ENCODE data around the gene TRPM3. TPM values are rescaled to one million over a fixed set of nuclear protein-coding genes. Genes with fewer than 3 reads are reported as not detected.

The TRPM3 gene
- polyA plus RNA-seq, 2 of the 4 experiments (the other 2 are of a cell fraction) = not detected

DNA sequence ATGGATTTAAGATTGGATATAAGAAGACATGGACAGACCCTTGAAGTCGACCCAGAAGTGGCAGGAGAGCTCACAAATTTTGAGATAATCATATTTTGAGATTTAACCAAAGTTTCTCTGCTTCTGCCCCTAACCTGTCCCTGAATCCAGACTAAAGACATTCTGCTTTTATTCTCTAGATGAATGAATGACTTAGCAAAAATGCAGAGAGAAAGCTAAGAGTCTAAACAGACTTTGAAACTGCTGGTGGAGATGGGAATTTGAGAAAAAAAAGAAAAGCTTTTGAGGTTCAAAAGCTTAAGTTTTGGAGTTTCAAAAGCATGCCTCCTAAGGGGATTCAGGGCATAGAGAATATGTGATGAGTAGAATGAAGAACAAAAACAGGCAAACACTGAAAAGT is 621.8 kb downstream of the TRPM3 start:
- no peak overlapping the region for H3K4me2 ChIP-seq
- DNase-seq (ENCODE audit: low read depth in 1 of 2, low spot score in 1 of 2) (no peak), ATAC-seq (no peak), FAIRE-seq (no peak)
- H3K27ac ChIP-seq = no peak overlapping the region
- H3K9me3 ChIP-seq = no peaks in the 10 kb centered on the region
- ChIA-PET CTCF (interaction anchor here (0.9 to 1.5 kb wide), 4 partner anchors 15 to 75 kb away, joined by 3 to 5 read pairs (median 3); no protein-coding TSS in a partner anchor), POLR2A (no interaction called here)
- WGBS (ENCODE audit: missing lambda C conversion rate) = 0% methylated on average over 1 of the region's 1 CpG
- TF ChIP-seq POLR2A (IDR thresholded peaks at IDR 0.05; ENCODE audit: low read length) (no peak), MAFK (IDR thresholded peaks at IDR 0.05; ENCODE audit: partially characterized antibody) (peak; percentile 25)
- no peaks in the 10 kb centered on the region for H3K4me1 ChIP-seq
- H3K4me3 ChIP-seq = no peak overlapping the region

- DNase-seq (ENCODE audit: low read depth in 1 of 2, low spot score in 1 of 2) (no peak), FAIRE-seq (no peak), ATAC-seq (no peak)
- ChIA-PET POLR2A (no interaction called here), CTCF (no interaction called here)
- Histone ChIP-seq H3K4me1 (no peaks in the 10 kb centered on the region), H3K27ac (no peak overlapping the region), H3K4me2 (no peak overlapping the region), H3K4me3 (no peak overlapping the region), H3K9me3 (no peaks in the 10 kb centered on the region)
- WGBS (ENCODE audit: missing lambda C conversion rate) = 89% methylated on average over 3 of the region's 3 CpGs
- TF ChIP-seq PHF8 (IDR thresholded peaks at IDR 0.05; ENCODE audit: borderline replicate concordance, low read depth) = no peak
- TF ChIP-seq RAD21 (conservative IDR thresholded peaks at IDR 0.05 in 1 of 2, IDR thresholded peaks at IDR 0.05 in 1 of 2) = no peak
- no peak for TF ChIP-seq MYC (IDR thresholded peaks at IDR 0.05; ENCODE audit: borderline replicate concordance, low read length)
- no peak for TF ChIP-seq E2F6 (IDR thresholded peaks at IDR 0.05; ENCODE audit: borderline replicate concordance, low read depth)
- no peak for TF ChIP-seq HOXB13 (CRISPR knock-in tag; IDR thresholded peaks at IDR 0.05; ENCODE audit: low read depth)
- TF ChIP-seq SREBF2 (IDR thresholded peaks at IDR 0.05) = no peak
- TF ChIP-seq, protein P1, sequence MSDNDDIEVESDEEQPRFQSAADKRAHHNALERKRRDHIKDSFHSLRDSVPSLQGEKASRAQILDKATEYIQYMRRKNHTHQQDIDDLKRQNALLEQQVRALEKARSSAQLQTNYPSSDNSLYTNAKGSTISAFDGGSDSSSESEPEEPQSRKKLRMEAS (IDR thresholded peaks at IDR 0.05) = no peak
- TF ChIP-seq, protein P2, sequence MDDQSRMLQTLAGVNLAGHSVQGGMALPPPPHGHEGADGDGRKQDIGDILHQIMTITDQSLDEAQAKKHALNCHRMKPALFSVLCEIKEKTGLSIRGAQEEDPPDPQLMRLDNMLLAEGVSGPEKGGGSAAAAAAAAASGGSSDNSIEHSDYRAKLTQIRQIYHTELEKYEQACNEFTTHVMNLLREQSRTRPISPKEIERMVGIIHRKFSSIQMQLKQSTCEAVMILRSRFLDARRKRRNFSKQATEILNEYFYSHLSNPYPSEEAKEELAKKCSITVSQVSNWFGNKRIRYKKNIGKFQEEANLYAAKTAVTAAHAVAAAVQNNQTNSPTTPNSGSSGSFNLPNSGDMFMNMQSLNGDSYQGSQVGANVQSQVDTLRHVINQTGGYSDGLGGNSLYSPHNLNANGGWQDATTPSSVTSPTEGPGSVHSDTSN (IDR thresholded peaks at IDR 0.05) = no peak
- no peak for TF ChIP-seq ATOH8 (CRISPR knock-in tag; IDR thresholded peaks at IDR 0.05; ENCODE audit: low read depth)
- no peak for TF ChIP-seq ZNF302 (CRISPR knock-in tag; IDR thresholded peaks at IDR 0.05)
- TF ChIP-seq SMC3 (IDR thresholded peaks at IDR 0.05) = no peak
- TF ChIP-seq KDM1A (IDR thresholded peaks at IDR 0.05; ENCODE audit: low read depth) = no peak
- no peak for TF ChIP-seq EHF (CRISPR knock-in tag; IDR thresholded peaks at IDR 0.05)
Observed at GRCh38 chr9:70498866-70499265, 622.6 kb downstream of the TRPM3 start.

DNA sequence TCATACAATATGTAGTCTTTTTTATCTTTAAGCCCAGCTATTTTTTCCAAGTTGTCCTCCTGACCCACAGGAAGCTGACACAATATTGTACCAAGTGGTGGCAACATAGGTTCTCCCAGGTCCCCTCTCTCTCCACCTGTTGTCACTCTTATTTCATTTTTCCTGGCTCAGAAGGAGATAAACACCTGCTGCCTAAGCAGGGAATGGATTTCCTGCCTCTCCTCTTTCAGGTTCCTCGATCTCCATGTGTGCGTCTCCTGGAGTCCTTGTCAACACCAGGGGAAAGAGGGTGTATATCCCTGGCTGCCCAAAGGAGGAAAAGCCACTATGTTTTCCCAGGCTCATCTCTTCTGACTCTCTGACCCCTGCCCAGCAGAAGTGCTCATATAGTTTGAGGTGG is 625.2 kb downstream of the TRPM3 start:
- FAIRE-seq (no peak), DNase-seq (ENCODE audit: low read depth in 1 of 2, low spot score in 1 of 2) (no peak), ATAC-seq (no peak)
- TF ChIP-seq, protein P3, sequence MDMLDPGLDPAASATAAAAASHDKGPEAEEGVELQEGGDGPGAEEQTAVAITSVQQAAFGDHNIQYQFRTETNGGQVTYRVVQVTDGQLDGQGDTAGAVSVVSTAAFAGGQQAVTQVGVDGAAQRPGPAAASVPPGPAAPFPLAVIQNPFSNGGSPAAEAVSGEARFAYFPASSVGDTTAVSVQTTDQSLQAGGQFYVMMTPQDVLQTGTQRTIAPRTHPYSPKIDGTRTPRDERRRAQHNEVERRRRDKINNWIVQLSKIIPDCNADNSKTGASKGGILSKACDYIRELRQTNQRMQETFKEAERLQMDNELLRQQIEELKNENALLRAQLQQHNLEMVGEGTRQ (IDR thresholded peaks at IDR 0.05) = no peak
- TF ChIP-seq SREBF2 (IDR thresholded peaks at IDR 0.05) = no peak
- no peak for TF ChIP-seq CBX8 (IDR thresholded peaks at IDR 0.05)
- TF ChIP-seq CEBPB (IDR thresholded peaks at IDR 0.05) = no peak
- no peak for TF ChIP-seq HDAC2 (IDR thresholded peaks at IDR 0.05)
- no peak for TF ChIP-seq MYC (IDR thresholded peaks at IDR 0.05; ENCODE audit: borderline replicate concordance, low read length)
- TF ChIP-seq MAZ (IDR thresholded peaks at IDR 0.05; ENCODE audit: borderline replicate concordance, low read depth, low read length) = no peak
- TF ChIP-seq RFX5 (IDR thresholded peaks at IDR 0.05) = no peak
- CTCF ChIA-PET = interaction anchor here (0.9 to 1.1 kb wide), 3 partner anchors 11 to 17 kb away, joined by 3 read pairs; no protein-coding TSS in a partner anchor
- POLR2A ChIA-PET = no interaction called here
- Histone ChIP-seq H3K4me1 (0 out of 3 replicates have a peak, but pooled peaks cover 3% of the 10 kb centered on the region), H3K9me3 (no peaks in the 10 kb centered on the region), H3K27ac (no peak overlapping the region), H3K4me2 (no peak overlapping the region), H3K4me3 (no peak overlapping the region)
- 73% methylated on average over 2 of the region's 2 CpGs for whole genome bisulfite sequencing (ENCODE audit: missing lambda C conversion rate)

All from A549 (cell line).